Activated naive CD4-positive, alpha-beta T cell treated with anti-CD3 and anti-CD28 coated beads, Interleukin-2, amount 50 U/mL, for 24 hours (primary cell): ENCODE measurements around the gene IL1B.
"Not testable (repeated sequence)": the region's sequence is repeated elsewhere in the genome, so short reads cannot be mapped to it uniquely, and the experiment has no call there.

ENCODE experiments used
- H3K27ac Mint-ChIP-seq: one replicate; pipeline ENCODE4 v1.8.0; 2021; ENCODE audit warnings: mild to moderate bottlenecking, mixed read lengths
- H3K27me3 Mint-ChIP-seq: one replicate; pipeline ENCODE4 v1.8.0; 2021; ENCODE audit warnings: mixed read lengths
- H3K36me3 Mint-ChIP-seq: one replicate; pipeline ENCODE4 v1.8.0; 2021; ENCODE audit warnings: mixed read lengths
- H3K4me1 Mint-ChIP-seq: one replicate; pipeline ENCODE4 v1.8.0; 2021; ENCODE audit warnings: mixed read lengths
- H3K4me3 Mint-ChIP-seq: one replicate; pipeline ENCODE4 v1.8.0; 2021; ENCODE audit warnings: mild to moderate bottlenecking, mixed read lengths
- H3K9me3 Mint-ChIP-seq: one replicate; pipeline ENCODE4 v1.8.0; 2021; ENCODE audit warnings: mixed read lengths

IL1B gene

GRCh38 chr2:112835536-112836162 is 930 bp downstream of the IL1B start:
- H3K4me3 Mint-ChIP-seq, result no peak overlapping the region
- H3K9me3 Mint-ChIP-seq, result no peaks in the 10 kb centered on the region
- H3K36me3 Mint-ChIP-seq, result no peaks in the 10 kb centered on the region
- H3K4me1 Mint-ChIP-seq, result no peaks in the 10 kb centered on the region
- H3K27me3 Mint-ChIP-seq, result peaks cover 11% of the 10 kb centered on the region
- H3K27ac Mint-ChIP-seq, result no peak overlapping the region

GRCh38 chr2:112835061-112835501 is 1.5 kb downstream of the IL1B start:
- Mint-ChIP-seq H3K4me3 (no peak overlapping the region), H3K27ac (no peak overlapping the region), H3K4me1 (no peaks in the 10 kb centered on the region), H3K9me3 (no peaks in the 10 kb centered on the region), H3K27me3 (peaks cover 11% of the 10 kb centered on the region), H3K36me3 (no peaks in the 10 kb centered on the region)

DNA sequence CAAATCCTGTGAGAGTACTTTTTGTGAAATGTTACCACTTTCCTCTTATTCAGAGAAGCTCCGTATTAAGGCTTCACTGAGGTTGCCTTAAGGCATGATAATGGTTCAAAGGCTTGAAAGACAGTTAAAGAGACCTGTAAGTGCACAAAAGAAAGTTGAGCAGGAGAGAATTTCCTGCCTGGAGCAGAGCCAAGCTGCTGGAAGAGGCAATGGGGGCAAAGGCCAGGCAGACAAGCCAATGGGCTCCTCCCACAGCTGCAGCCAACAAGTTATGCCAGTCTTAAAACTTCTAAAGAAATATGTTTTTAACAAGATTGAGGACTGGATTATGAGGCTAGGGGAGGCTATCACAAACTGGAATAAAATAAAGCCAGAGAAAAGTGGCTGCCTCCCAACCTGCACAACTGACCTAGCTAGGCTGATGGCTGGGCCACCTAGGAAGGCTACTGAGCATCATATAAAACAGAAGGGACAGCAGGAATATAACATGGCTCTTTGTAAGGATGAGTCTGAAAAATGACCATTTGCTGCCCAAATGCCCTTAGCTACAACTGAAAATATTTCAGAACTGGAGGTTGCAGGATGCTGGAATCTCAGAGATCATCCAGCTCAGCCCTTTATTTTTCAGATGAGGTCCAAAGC is 2.1 kb downstream of the IL1B start:
- H3K4me1 Mint-ChIP-seq, result no peaks in the 10 kb centered on the region
- no peak overlapping the region for H3K27ac Mint-ChIP-seq
- H3K27me3 Mint-ChIP-seq, result peaks cover 8% of the 10 kb centered on the region
- no peaks in the 10 kb centered on the region for H3K36me3 Mint-ChIP-seq
- H3K4me3 Mint-ChIP-seq, result no peak overlapping the region
- H3K9me3 Mint-ChIP-seq, result no peaks in the 10 kb centered on the region

GRCh38 chr2:112833976-112834375 is 2.6 kb downstream of the IL1B start:
- Mint-ChIP-seq H3K4me1 (no peaks in the 10 kb centered on the region), H3K36me3 (no peaks in the 10 kb centered on the region), H3K9me3 (no peaks in the 10 kb centered on the region), H3K27me3 (peaks cover 4% of the 10 kb centered on the region), H3K27ac (no peak overlapping the region), H3K4me3 (no peak overlapping the region)

DNA sequence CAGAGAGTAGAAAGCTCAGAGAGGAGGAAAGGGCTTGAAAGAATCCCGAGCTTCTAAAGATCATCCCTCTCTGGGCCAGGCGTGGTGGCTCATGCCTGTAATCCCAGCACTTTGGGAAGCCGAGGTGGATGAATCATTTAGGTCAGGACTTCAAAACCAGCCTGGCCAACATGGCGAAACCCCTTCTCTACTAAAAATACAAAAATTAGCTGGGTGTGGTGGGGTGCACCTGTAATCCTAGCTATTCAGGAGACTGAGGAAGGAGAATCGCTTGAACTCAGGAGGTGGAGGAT is 3.0 kb downstream of the IL1B start:
- not testable (repeated sequence) for H3K4me3 Mint-ChIP-seq, H3K27me3 Mint-ChIP-seq, H3K4me1 Mint-ChIP-seq

DNA sequence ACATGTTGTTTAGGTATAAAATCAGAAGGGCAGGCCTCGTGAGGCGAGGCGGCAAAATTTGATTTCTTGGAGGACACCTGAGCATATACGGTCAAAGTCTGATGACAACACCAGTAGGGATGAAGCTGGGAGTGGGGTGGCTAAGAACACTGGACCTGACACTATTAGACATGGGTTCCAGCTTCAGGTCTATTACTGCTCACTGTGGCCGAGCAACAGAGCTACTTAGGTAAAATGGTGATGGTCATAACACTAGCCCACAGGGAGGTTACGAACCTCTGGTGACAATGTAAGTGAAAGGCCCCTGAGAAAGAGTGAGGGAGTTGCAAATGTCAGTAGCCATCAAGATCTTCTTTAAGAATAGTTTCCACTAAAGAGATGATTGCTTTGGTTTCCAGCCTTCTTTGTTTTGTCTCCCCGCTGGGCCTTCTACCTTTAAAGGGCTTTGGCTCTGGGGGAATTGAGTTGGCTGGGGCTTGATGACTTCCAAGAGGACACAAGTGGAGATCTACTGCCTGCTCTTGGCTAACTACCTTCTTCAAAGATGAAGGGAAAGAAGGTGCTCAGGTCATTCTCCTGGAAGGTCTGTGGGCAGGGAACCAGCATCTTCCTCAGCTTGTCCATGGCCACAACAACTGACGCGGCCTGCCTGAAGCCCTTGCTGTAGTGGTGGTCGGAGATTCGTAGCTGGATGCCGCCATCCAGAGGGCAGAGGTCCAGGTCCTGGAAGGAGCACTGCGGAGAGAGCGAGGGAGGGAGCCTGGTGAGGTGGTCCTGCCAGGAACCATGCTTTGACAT is 3.5 kb downstream of the IL1B start:
- Mint-ChIP-seq H3K36me3 (no peaks in the 10 kb centered on the region), H3K27ac (no peak overlapping the region), H3K27me3 (peaks cover 4% of the 10 kb centered on the region), H3K9me3 (no peaks in the 10 kb centered on the region), H3K4me3 (no peak overlapping the region), H3K4me1 (no peaks in the 10 kb centered on the region)

More for the DNA sequence above, 3.0 kb downstream of the IL1B start:
- not testable (repeated sequence) for H3K27ac Mint-ChIP-seq, H3K9me3 Mint-ChIP-seq, H3K36me3 Mint-ChIP-seq

GRCh38 chr2:112831946-112832840 is 4.4 kb downstream of the IL1B start:
- Mint-ChIP-seq H3K36me3 (no peaks in the 10 kb centered on the region), H3K27me3 (peaks cover 4% of the 10 kb centered on the region), H3K9me3 (no peaks in the 10 kb centered on the region), H3K4me3 (no peak overlapping the region), H3K27ac (no peak overlapping the region), H3K4me1 (no peaks in the 10 kb centered on the region)

DNA sequence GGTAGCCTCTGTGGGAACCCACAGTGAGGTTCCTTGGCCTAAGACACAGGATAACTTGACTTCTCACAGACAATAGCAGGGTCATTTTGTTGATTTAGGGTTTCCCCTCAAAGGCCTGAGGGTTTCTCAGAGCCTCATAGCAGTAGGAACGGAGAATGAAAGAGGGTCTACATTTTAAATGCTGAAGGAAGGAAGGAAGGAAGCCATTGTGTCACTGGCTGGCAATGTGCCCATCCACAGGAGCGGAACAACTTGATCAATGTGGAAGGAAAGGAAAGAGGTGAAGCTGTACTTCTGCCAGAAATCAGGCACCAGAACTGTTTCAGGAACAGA is 5.1 kb downstream of the IL1B start:
- Mint-ChIP-seq H3K4me1 (no peaks in the 10 kb centered on the region), H3K27ac (no peak overlapping the region), H3K36me3 (no peaks in the 10 kb centered on the region), H3K9me3 (no peaks in the 10 kb centered on the region), H3K4me3 (no peak overlapping the region), H3K27me3 (peaks cover 4% of the 10 kb centered on the region)

GRCh38 chr2:112830682-112831512 is 5.7 kb downstream of the IL1B start:
- no peak overlapping the region for H3K4me3 Mint-ChIP-seq
- H3K27ac Mint-ChIP-seq, result no peak overlapping the region
- H3K27me3 Mint-ChIP-seq, result peaks cover 4% of the 10 kb centered on the region
- no peaks in the 10 kb centered on the region for H3K9me3 Mint-ChIP-seq
- no peaks in the 10 kb centered on the region for H3K36me3 Mint-ChIP-seq
- H3K4me1 Mint-ChIP-seq, result no peaks in the 10 kb centered on the region

- Mint-ChIP-seq H3K36me3 (no peaks in the 10 kb centered on the region), H3K4me3 (no peak overlapping the region), H3K9me3 (no peaks in the 10 kb centered on the region), H3K27ac (no peak overlapping the region), H3K27me3 (peaks cover 4% of the 10 kb centered on the region), H3K4me1 (no peaks in the 10 kb centered on the region)
These were observed 6.5 kb downstream of the IL1B start for GRCh38 chr2:112829961-112830681.

- H3K27me3 Mint-ChIP-seq, result peaks cover 4% of the 10 kb centered on the region
- H3K9me3 Mint-ChIP-seq, result no peaks in the 10 kb centered on the region
- no peaks in the 10 kb centered on the region for H3K36me3 Mint-ChIP-seq
- H3K4me1 Mint-ChIP-seq, result no peaks in the 10 kb centered on the region
- H3K27ac Mint-ChIP-seq, result no peak overlapping the region
- no peak overlapping the region for H3K4me3 Mint-ChIP-seq
These were observed 7.2 kb downstream of the IL1B start for GRCh38 chr2:112829101-112829960.

- Mint-ChIP-seq H3K27ac (no peak overlapping the region), H3K4me1 (no peaks in the 10 kb centered on the region), H3K9me3 (no peaks in the 10 kb centered on the region), H3K36me3 (no peaks in the 10 kb centered on the region), H3K27me3 (peaks cover 4% of the 10 kb centered on the region), H3K4me3 (no peak overlapping the region)
These were observed 8.3 kb downstream of the IL1B start for GRCh38 chr2:112828251-112828691.

DNA sequence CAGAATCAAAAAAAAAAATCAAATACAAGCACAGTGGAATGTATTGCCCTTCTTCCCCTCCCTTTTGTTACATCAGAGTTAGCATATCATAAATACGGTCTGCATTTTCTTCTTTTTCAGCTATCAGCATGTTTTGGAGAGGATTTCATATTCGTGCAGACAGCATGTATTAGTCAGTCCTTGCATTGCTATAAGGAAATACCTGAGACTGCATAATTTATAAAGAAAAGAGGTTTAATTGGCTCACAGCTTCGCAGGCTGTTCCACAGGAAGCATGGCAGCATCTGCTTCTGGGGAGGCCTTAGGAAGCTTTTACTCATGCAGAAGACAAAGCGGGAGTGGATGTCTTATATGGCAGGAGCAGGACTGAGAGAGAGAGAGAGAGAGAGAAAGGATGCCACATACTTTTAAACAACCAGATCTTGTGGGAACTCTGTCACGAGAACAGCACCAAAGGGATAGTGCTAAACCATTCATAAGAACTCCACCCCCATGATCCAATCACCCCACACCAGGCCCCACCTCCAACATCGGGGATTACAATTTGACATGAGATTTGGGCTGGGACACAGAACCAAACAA is 8.9 kb downstream of the IL1B start:
- Mint-ChIP-seq H3K27ac (no peak overlapping the region), H3K4me1 (peaks cover under 1% of the 10 kb centered on the region), H3K9me3 (no peaks in the 10 kb centered on the region), H3K27me3 (peaks cover 4% of the 10 kb centered on the region), H3K36me3 (no peaks in the 10 kb centered on the region), H3K4me3 (no peak overlapping the region)
